H1 (cell line): ENCODE results near the gene LRRC63. TPM values are rescaled to one million over a fixed set of nuclear protein-coding genes. Genes with fewer than 3 reads are reported as not detected.

Experiments used
- CTCF ChIA-PET: fragments of 300-600 bp; sonication (Branson Sonifier 250); formaldehyde crosslinking; loops from one replicate; lab custom pipeline; 2021; ENCODE audit not compliant: partially characterized antibody; lab: Charles Lee
- POLR2A ChIA-PET: fragments of 300-600 bp; sonication (Branson Sonifier 250); formaldehyde crosslinking; loops from one replicate; lab custom pipeline; 2021; ENCODE audit warnings: inconsistent platforms; ENCODE audit not compliant: partially characterized antibody; lab: Charles Lee
- DNase-seq, 2 experiments: peaks; one replicate each; pipeline versions ENCODE4 v3.0.0 to v3.0.0-alpha.2; 2010 to 2022; ENCODE audit warnings: low spot score in 2 of 2, low read depth in 1 of 2, mixed read lengths in 1 of 2
- FAIRE-seq: peaks from 2 replicates; lab custom pipeline; 2011; peaks lifted over from hg19 to GRCh38; lab: Jason Lieb, UNC
- H2AFZ ChIP-seq: 2 replicates; pipeline ENCODE4 v1.8.1; 2012; ENCODE audit warnings: low read length, inconsistent platforms
- H2AK5ac ChIP-seq: 2 replicates; pipeline ENCODE4 v1.6.1; 2013; ENCODE audit warnings: low read depth, low read length
- H2BK120ac ChIP-seq: replicated peaks from 2 replicates; pipeline ENCODE3; 2013; ENCODE audit warnings: low read depth, low read length, inconsistent platforms
- H2BK12ac ChIP-seq: 2 replicates; pipeline ENCODE4 v1.6.1; 2013; ENCODE audit warnings: low read depth, low read length
- H2BK15ac ChIP-seq: 2 replicates; pipeline ENCODE4 v1.6.1; 2013; ENCODE audit warnings: low read length
- H2BK20ac ChIP-seq: 2 replicates; pipeline ENCODE4 v1.6.1; 2013; ENCODE audit warnings: low read length
- H2BK5ac ChIP-seq: 2 replicates; pipeline ENCODE4 v1.6.1; 2013; ENCODE audit warnings: low read depth, low read length
- H3K14ac ChIP-seq: 2 replicates; pipeline ENCODE4 v1.6.1; 2013; ENCODE audit warnings: inconsistent platforms; ENCODE audit not compliant: insufficient read length
- H3K18ac ChIP-seq: 2 replicates; pipeline ENCODE4 v1.6.1; 2013; ENCODE audit warnings: low read length; ENCODE audit errors: extremely low read depth
- H3K23ac ChIP-seq: 2 replicates; pipeline ENCODE4 v1.6.1; 2013; ENCODE audit warnings: inconsistent platforms; ENCODE audit not compliant: insufficient read length
- H3K23me2 ChIP-seq: 2 replicates; pipeline ENCODE4 v1.6.1; 2013; ENCODE audit warnings: low read depth, low read length
- H3K27ac ChIP-seq: 2 replicates; pipeline ENCODE4 v1.6.1; 2011; ENCODE audit warnings: low read depth, low read length, inconsistent platforms
- H3K27me3 ChIP-seq, 4 experiments: replicated peaks in 1 of 4; 1 replicate in 1 of 4; 2 replicates in 3 of 4; pipeline versions ENCODE4 v1.6.1 to v1.8.1; 2011 to 2013; ENCODE audit warnings: low read length in 3 of 4, mild to moderate bottlenecking in 3 of 4, inconsistent platforms in 2 of 4, mixed read lengths in 2 of 4, moderate library complexity in 1 of 4; ENCODE audit not compliant: control insufficient read depth in 3 of 4, insufficient read depth in 3 of 4; ENCODE audit errors: extremely low read depth in 1 of 4
- H3K36me3 ChIP-seq, 4 experiments: 2 replicates each; pipeline versions ENCODE4 v1.6.1 to v1.8.1; 2011 to 2013; ENCODE audit warnings: mild to moderate bottlenecking in 4 of 4, low read length in 3 of 4, moderate library complexity in 2 of 4, control low read depth in 1 of 4, inconsistent platforms in 1 of 4; ENCODE audit not compliant: insufficient read depth in 4 of 4, control insufficient read depth in 2 of 4
- H3K4ac ChIP-seq: replicated peaks from 2 replicates; pipeline ENCODE3; 2013; ENCODE audit warnings: low read length, low read depth, mixed read lengths, inconsistent platforms; ENCODE audit not compliant: insufficient read length
- H3K4me1 ChIP-seq, 4 experiments: replicated peaks in 1 of 4; 1 replicate in 1 of 4; 2 replicates in 3 of 4; pipeline versions ENCODE4 v1.6.1 to v1.8.1; 2011 to 2013; ENCODE audit warnings: low read length in 3 of 4, inconsistent platforms in 2 of 4, mixed read lengths in 1 of 4; ENCODE audit not compliant: insufficient read depth in 4 of 4, control insufficient read depth in 3 of 4
- H3K4me2 ChIP-seq, 2 experiments: 2 replicates each; pipeline versions ENCODE4 v1.6.1 to v1.8.1; 2011 to 2013; ENCODE audit warnings: low read depth in 2 of 2, low read length in 2 of 2, control low read depth in 1 of 2, inconsistent platforms in 1 of 2, mild to moderate bottlenecking in 1 of 2; ENCODE audit not compliant: insufficient read depth in 1 of 2
- H3K4me3 ChIP-seq, 4 experiments: fragments of 200-600, 300-600 bp in 1 of 4; sonication (generic), shearing (Covaris generic), sonication (Bioruptor Twin) in 1 of 4; 2 replicates each; pipeline versions ENCODE4 v1.5.1 to v1.8.1; 2011 to 2016; ENCODE audit warnings: low read length in 4 of 4, low read depth in 3 of 4, control low read depth in 2 of 4, inconsistent platforms in 2 of 4, mild to moderate bottlenecking in 2 of 4, mixed read lengths in 1 of 4, moderate library complexity in 1 of 4; ENCODE audit not compliant: insufficient read depth in 2 of 4; ENCODE audit errors: extremely low read depth in 1 of 4
- H3K56ac ChIP-seq: replicated peaks from 2 replicates; pipeline ENCODE3; 2013; ENCODE audit warnings: low read depth, mild to moderate bottlenecking, mixed read lengths, low read length, inconsistent platforms; ENCODE audit not compliant: insufficient read length
- H3K79me1 ChIP-seq: 2 replicates; pipeline ENCODE4 v1.6.1; 2013; ENCODE audit warnings: low read depth, low read length, control low read depth
- H3K79me2 ChIP-seq, 2 experiments: 2 replicates each; pipeline versions ENCODE4 v1.6.1 to v1.8.1; 2012 to 2013; ENCODE audit warnings: low read length in 2 of 2, mild to moderate bottlenecking in 2 of 2, inconsistent platforms in 1 of 2; ENCODE audit not compliant: insufficient read depth in 2 of 2, control insufficient read depth in 1 of 2
- H3K9ac ChIP-seq, 4 experiments: replicated peaks in 1 of 4; 1 replicate in 1 of 4; 2 replicates in 3 of 4; pipeline versions ENCODE4 v1.6.1 to v1.8.1; 2011 to 2013; ENCODE audit warnings: low read depth in 3 of 4, low read length in 3 of 4, control low read depth in 2 of 4, mild to moderate bottlenecking in 2 of 4, moderate library complexity in 2 of 4, inconsistent platforms in 1 of 4; ENCODE audit errors: extremely low read depth in 1 of 4
- H3K9me3 ChIP-seq, 2 experiments: 2 replicates each; pipeline versions ENCODE4 v1.6.1 to v1.8.1; 2012 to 2013; ENCODE audit warnings: mild to moderate bottlenecking in 2 of 2, moderate library complexity in 2 of 2, control low read depth in 1 of 2, inconsistent platforms in 1 of 2, low read depth in 1 of 2, low read length in 1 of 2, mixed read lengths in 1 of 2; ENCODE audit not compliant: insufficient read depth in 2 of 2
- H4K20me1 ChIP-seq, 2 experiments: replicated peaks in 1 of 2; 2 replicates each; pipeline versions ENCODE3 to v1.8.1; 2011 to 2013; ENCODE audit warnings: inconsistent platforms in 2 of 2, low read length in 2 of 2, mild to moderate bottlenecking in 1 of 2; ENCODE audit not compliant: insufficient read depth in 2 of 2, control insufficient read depth in 1 of 2
- H4K5ac ChIP-seq: 2 replicates; pipeline ENCODE4 v1.6.1; 2013; ENCODE audit warnings: low read length, low read depth, mixed read lengths, inconsistent platforms; ENCODE audit not compliant: insufficient read length
- H4K8ac ChIP-seq: 2 replicates; pipeline ENCODE4 v1.8.0; 2013; ENCODE audit warnings: mild to moderate bottlenecking, moderate library complexity, low read length, inconsistent platforms; ENCODE audit not compliant: insufficient read depth; ENCODE audit errors: extremely low read depth
- H4K91ac ChIP-seq: replicated peaks from 2 replicates; pipeline ENCODE3; 2013; ENCODE audit warnings: low read length, mixed read lengths, inconsistent platforms; ENCODE audit not compliant: insufficient read length
- CBX5 ChIP-seq: fragments of 300-800, 300-1000 bp; sonication (generic); IDR thresholded peaks from 2 replicates; pipeline ENCODE4 v1.7.1; 2016; ENCODE audit warnings: antibody characterized with exemption, low read length, low read depth
- JUND ChIP-seq: IDR thresholded peaks from 2 replicates; pipeline ENCODE4 v1.6.1; 2011; ENCODE audit warnings: mild to moderate bottlenecking, improper control_type of control experiment, low read length
- NANOG ChIP-seq: IDR thresholded peaks from 2 replicates; pipeline ENCODE4 v1.6.1; 2011; ENCODE audit warnings: low read length, low read depth, mild to moderate bottlenecking, inconsistent platforms; ENCODE audit not compliant: insufficient read depth, poor library complexity, severe bottlenecking
- NRF1 ChIP-seq: IDR thresholded peaks from 2 replicates; pipeline ENCODE4 v1.6.1; 2011; ENCODE audit warnings: mild to moderate bottlenecking, low read depth, low read length, improper control_type of control experiment
- RNF2 ChIP-seq: fragments of 200-900, 300-1000 bp; sonication (generic); IDR thresholded peaks from 2 replicates; pipeline ENCODE4 v1.7.1; 2016; ENCODE audit warnings: borderline replicate concordance, low read depth, mild to moderate bottlenecking, antibody characterized with exemption, low read length; ENCODE audit not compliant: poor library complexity, severe bottlenecking; ENCODE audit errors: missing control alignments
- RXRA ChIP-seq: IDR thresholded peaks from 2 replicates; pipeline ENCODE4 v1.6.1; 2011; ENCODE audit warnings: low read depth, mild to moderate bottlenecking, low read length, moderate library complexity; ENCODE audit not compliant: insufficient read depth
- SP2 ChIP-seq: IDR thresholded peaks from 2 replicates; pipeline ENCODE4 v1.6.1; 2012; ENCODE audit warnings: mild to moderate bottlenecking, low read length, inconsistent platforms
- TBP ChIP-seq: IDR thresholded peaks from 2 replicates; pipeline ENCODE4 v1.6.1; 2011; ENCODE audit warnings: low read depth, low read length, improper control_type of control experiment
- WGBS, 2 experiments: shearing (Covaris generic) in 1 of 2; methylation state at CpG; one replicate each; pipeline versions ENCODE4 v1.1.6 to v1.1.7; 2013 to 2015; ENCODE audit warnings: low lambda C conversion rate in 2 of 2, mixed read lengths in 2 of 2, inconsistent platforms in 1 of 2, low coverage in 1 of 2, missing lambda C conversion rate in 1 of 2; ENCODE audit not compliant: insufficient replicate concordance in 2 of 2, insufficient coverage in 1 of 2, insufficient read length in 1 of 2; ENCODE audit errors: extremely low coverage in 1 of 2, missing lambda C conversion rate in 1 of 2; 5-methylcytosine and 5-hydroxymethylcytosine counted together
- polyA plus RNA-seq, 7 experiments: library from polyadenylated mRNA; depleted of rRNA in 3 of 7; stranded (reverse) in 5 of 7; unstranded in 2 of 7; fragments of >200 nt in 5 of 7; fragments of 200-250 nt in 2 of 7; gene quantifications; 1 replicate in 5 of 7; 2 replicates in 1 of 7; 4 replicates in 1 of 7; pipeline versions ENCODE4 v1.2.1 to v1.2.3, GENCODE V29; 2011 to 2013; ENCODE audit warnings: missing spikeins in 2 of 7, mixed read lengths in 2 of 7
- total RNA-seq: library from RNA; stranded (reverse); fragmentation: NEBNext Ultra II Directional; extraction: Animal tissue kit (Norgen Biotek cat#: 25700); gene quantifications from 2 replicates; pipeline ENCODE4 v1.2.1, GENCODE V29; 2021
- TF ChIP-seq, protein P1 (sequence below): IDR thresholded peaks from 2 replicates; pipeline ENCODE4 v1.6.1; 2012; ENCODE audit warnings: low read length, inconsistent platforms
- TF ChIP-seq, protein P2 (sequence below): IDR thresholded peaks from 2 replicates; pipeline ENCODE4 v1.6.1; 2012; ENCODE audit warnings: inconsistent platforms
- TF ChIP-seq, protein P3 (sequence below): IDR thresholded peaks from 2 replicates; pipeline ENCODE4 v1.6.1; 2012; ENCODE audit warnings: inconsistent platforms

Gene LRRC63
- total and polyA plus RNA-seq, 2 of the 8 experiments (the other 6 are each of a cell fraction or from before 2014, with no cell fraction given) = not detected

DNA sequence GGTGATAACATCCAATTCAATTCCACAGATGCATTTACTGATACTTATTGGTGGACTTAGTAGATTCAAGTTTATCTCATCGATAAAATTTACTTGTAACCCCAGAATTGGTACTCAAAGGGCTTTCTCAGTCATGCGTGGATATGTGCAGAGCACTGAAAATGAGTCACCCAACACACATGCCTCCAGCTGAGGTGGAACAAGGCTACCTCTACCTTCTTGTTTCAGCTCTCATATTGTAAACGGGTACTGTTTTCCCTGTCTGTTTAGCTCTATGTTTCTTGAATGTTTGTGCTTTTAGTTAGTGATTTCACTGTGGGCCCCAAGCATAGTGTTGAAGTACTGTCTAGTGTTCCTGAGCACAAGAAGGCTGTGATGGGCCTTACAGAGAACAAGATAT, 1.5 kb downstream of the LRRC63 start:
- Histone ChIP-seq H4K20me1 (no peaks in the 10 kb centered on the region), H3K36me3 (no peaks in the 10 kb centered on the region), H3K23me2 (peaks cover 6% of the 10 kb centered on the region), H3K9ac (no peak overlapping the region), H3K56ac (no peak overlapping the region), H2BK120ac (no peak overlapping the region), H2AK5ac (no peak overlapping the region), H3K79me1 (no peaks in the 10 kb centered on the region), H4K91ac (no peak overlapping the region), H3K23ac (no peak overlapping the region), H2BK15ac (no peak overlapping the region), H2BK20ac (no peak overlapping the region), H4K5ac (no peak overlapping the region), H3K18ac (no peak overlapping the region), H3K79me2 (no peaks in the 10 kb centered on the region), H3K9me3 (no peaks in the 10 kb centered on the region), H3K4ac (no peak overlapping the region), H3K27ac (no peak overlapping the region), H4K8ac (no peak overlapping the region), H3K4me2 (no peak overlapping the region), H2BK5ac (no peak overlapping the region), H3K27me3 (peaks cover 2 to 8% (median 4%) of the 10 kb centered on the region in 4 experiments), H2BK12ac (no peak overlapping the region), H3K4me1 (peaks cover 0 to 3% (median 1%) of the 10 kb centered on the region in 4 experiments; a peak in 2 of 7 replicates), H3K14ac (no peak overlapping the region), H2AFZ (no peak overlapping the region), H3K4me3 (no peak overlapping the region)
- ChIA-PET POLR2A (no interaction called here), CTCF (no interaction called here)
- whole genome bisulfite sequencing, 2 experiments = 91% methylated on average over 3 of the region's 3 CpGs; no CpG with 5 or more reads in 1 of the 2 experiments
- DNase-seq = no peak
- FAIRE-seq = no peak
- TF ChIP-seq NANOG (no peak), CBX5 (no peak), NRF1 (no peak), SP2 (no peak), JUND (no peak), RNF2 (no peak), TBP (no peak), RXRA (no peak)
- TF ChIP-seq, protein P1, sequence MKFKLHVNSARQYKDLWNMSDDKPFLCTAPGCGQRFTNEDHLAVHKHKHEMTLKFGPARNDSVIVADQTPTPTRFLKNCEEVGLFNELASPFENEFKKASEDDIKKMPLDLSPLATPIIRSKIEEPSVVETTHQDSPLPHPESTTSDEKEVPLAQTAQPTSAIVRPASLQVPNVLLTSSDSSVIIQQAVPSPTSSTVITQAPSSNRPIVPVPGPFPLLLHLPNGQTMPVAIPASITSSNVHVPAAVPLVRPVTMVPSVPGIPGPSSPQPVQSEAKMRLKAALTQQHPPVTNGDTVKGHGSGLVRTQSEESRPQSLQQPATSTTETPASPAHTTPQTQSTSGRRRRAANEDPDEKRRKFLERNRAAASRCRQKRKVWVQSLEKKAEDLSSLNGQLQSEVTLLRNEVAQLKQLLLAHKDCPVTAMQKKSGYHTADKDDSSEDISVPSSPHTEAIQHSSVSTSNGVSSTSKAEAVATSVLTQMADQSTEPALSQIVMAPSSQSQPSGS = no peak
- TF ChIP-seq, protein P2, sequence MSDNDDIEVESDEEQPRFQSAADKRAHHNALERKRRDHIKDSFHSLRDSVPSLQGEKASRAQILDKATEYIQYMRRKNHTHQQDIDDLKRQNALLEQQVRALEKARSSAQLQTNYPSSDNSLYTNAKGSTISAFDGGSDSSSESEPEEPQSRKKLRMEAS = no peak
- TF ChIP-seq, protein P3, sequence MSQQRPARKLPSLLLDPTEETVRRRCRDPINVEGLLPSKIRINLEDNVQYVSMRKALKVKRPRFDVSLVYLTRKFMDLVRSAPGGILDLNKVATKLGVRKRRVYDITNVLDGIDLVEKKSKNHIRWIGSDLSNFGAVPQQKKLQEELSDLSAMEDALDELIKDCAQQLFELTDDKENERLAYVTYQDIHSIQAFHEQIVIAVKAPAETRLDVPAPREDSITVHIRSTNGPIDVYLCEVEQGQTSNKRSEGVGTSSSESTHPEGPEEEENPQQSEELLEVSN = no peak
